A673 (cell line): Measurements from ENCODE around the gene NEO1. TPM values are rescaled to one million over a fixed set of nuclear protein-coding genes. Genes with fewer than 3 reads are reported as not detected.

Experiments used
- BruUV-seq: library from RNA; stranded (reverse); fragments of 400-500 nt; replicated peaks from 2 replicates; lab custom pipeline; 2021; lab: Mats Ljungman, UMichigan
- CTCF ChIA-PET: fragments of 300-600 bp; sonication (Branson Sonifier 250); formaldehyde crosslinking; loops from one replicate; lab custom pipeline; 2022; ENCODE audit warnings: antibody characterized with exemption; lab: Charles Lee
- POLR2A ChIA-PET: fragments of 300-600 bp; sonication (Branson Sonifier 250); formaldehyde crosslinking; loops from one replicate; lab custom pipeline; 2022; ENCODE audit warnings: antibody characterized with exemption; ENCODE audit not compliant: low non-redundant PET; lab: Charles Lee
- DNase-seq: peaks from one replicate; pipeline ENCODE4 v3.0.0-alpha.2; 2015; ENCODE audit warnings: low spot score
- H3K27ac ChIP-seq: fragments of 200-600 bp; sonication (generic); 2 replicates; pipeline ENCODE4 v1.5.1; 2016; ENCODE audit warnings: mixed run types, low read depth, mild to moderate bottlenecking, mixed read lengths, antibody characterized with exemption, low read length; ENCODE audit not compliant: poor library complexity, severe bottlenecking
- H3K27me3 ChIP-seq: fragments of 200-600 bp; sonication (generic); replicated peaks from 2 replicates; pipeline ENCODE4 v1.6.1; 2017; ENCODE audit warnings: mixed run types, low read depth, mild to moderate bottlenecking, mixed read lengths, antibody characterized with exemption, low read length; ENCODE audit not compliant: insufficient read depth, poor library complexity
- H3K36me3 ChIP-seq: fragments of 200-600 bp; sonication (generic); 2 replicates; pipeline ENCODE4 v1.6.1; 2016; ENCODE audit warnings: mixed run types, mild to moderate bottlenecking, mixed read lengths, antibody characterized with exemption, low read length; ENCODE audit not compliant: insufficient read depth, poor library complexity, severe bottlenecking
- H3K4me1 ChIP-seq: fragments of 200-600 bp; sonication (generic); 2 replicates; pipeline ENCODE4 v1.6.1; 2017; ENCODE audit warnings: mixed run types, mild to moderate bottlenecking, mixed read lengths, antibody characterized with exemption, low read length; ENCODE audit not compliant: insufficient read depth, poor library complexity, severe bottlenecking
- H3K4me3 ChIP-seq: fragments of 200-600 bp; sonication (generic); 2 replicates; pipeline ENCODE4 v1.5.1; 2016; ENCODE audit warnings: low read depth, mixed run types, mild to moderate bottlenecking, mixed read lengths, low read length; ENCODE audit not compliant: poor library complexity, severe bottlenecking
- H3K9me3 ChIP-seq: fragments of 200-600 bp; sonication (generic); 2 replicates; pipeline ENCODE4 v1.6.1; 2016; ENCODE audit warnings: mixed run types, low read depth, mild to moderate bottlenecking, mixed read lengths, antibody characterized with exemption, low read length; ENCODE audit not compliant: poor library complexity, severe bottlenecking
- EZH2 ChIP-seq: fragments of 200-600 bp; sonication (generic); IDR thresholded peaks from 2 replicates; pipeline ENCODE4 v1.6.1; 2017; ENCODE audit warnings: borderline replicate concordance, low read depth, mild to moderate bottlenecking, mixed read lengths, antibody characterized with exemption, low read length; ENCODE audit not compliant: poor library complexity, severe bottlenecking
- intact Hi-C: fragments of 100-400 bp; cut with micrococcal nuclease; formaldehyde crosslinking; loops from one replicate; pipeline ENCODE4 v1.10.0; 2022; ENCODE audit not compliant: unreplicated experiment
- total RNA-seq: library from RNA; stranded (reverse); gene quantifications from 2 replicates; pipeline ENCODE4 v1.2.3, GENCODE V29; 2021
- TF ChIP-seq, protein P1 (sequence below): fragments of 300-800, 200-600 bp; sonication (generic); conservative IDR thresholded peaks from 2 replicates; pipeline ENCODE4 v1.5.1; 2017; ENCODE audit warnings: low read depth, mild to moderate bottlenecking, antibody characterized with exemption, low read length, moderate library complexity, mixed read lengths

The NEO1 gene
- total RNA-seq, 1 experiment from 2014 or later: 72.6 TPM

DNA sequence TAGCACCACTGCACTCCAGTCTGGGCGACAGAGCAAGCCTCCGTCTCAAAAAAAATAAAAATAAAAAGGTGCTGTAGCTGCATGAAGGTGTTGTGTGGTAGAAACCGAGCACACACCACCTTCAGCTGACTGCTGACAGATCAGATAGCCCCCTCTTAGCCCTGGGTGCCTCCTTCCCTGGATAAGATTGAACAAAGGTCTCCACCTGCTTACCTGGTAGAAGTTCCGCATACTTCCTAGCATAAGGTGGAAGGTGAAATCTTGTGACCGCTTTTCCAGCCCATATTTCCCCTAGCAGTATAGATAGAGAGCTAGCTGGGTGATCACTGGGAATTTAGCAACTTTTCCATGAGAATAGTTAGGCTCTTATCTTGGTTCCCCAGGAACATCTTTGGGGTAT, 18.7 kb upstream of the NEO1 start:
- ChIA-PET POLR2A (no interaction called here), CTCF (no interaction called here)
- Histone ChIP-seq H3K4me1 (no peaks in the 10 kb centered on the region), H3K27me3 (peaks cover 12% of the 10 kb centered on the region), H3K36me3 (no peaks in the 10 kb centered on the region), H3K27ac (no peak overlapping the region), H3K4me3 (no peak overlapping the region), H3K9me3 (no peaks in the 10 kb centered on the region)
- intact Hi-C loops: no loop called here
- DNase-seq: no peak
- BruUV-seq: no TSS peak
- TF ChIP-seq, protein P1, sequence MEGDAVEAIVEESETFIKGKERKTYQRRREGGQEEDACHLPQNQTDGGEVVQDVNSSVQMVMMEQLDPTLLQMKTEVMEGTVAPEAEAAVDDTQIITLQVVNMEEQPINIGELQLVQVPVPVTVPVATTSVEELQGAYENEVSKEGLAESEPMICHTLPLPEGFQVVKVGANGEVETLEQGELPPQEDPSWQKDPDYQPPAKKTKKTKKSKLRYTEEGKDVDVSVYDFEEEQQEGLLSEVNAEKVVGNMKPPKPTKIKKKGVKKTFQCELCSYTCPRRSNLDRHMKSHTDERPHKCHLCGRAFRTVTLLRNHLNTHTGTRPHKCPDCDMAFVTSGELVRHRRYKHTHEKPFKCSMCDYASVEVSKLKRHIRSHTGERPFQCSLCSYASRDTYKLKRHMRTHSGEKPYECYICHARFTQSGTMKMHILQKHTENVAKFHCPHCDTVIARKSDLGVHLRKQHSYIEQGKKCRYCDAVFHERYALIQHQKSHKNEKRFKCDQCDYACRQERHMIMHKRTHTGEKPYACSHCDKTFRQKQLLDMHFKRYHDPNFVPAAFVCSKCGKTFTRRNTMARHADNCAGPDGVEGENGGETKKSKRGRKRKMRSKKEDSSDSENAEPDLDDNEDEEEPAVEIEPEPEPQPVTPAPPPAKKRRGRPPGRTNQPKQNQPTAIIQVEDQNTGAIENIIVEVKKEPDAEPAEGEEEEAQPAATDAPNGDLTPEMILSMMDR: no peak
- no peak for TF ChIP-seq EZH2

DNA sequence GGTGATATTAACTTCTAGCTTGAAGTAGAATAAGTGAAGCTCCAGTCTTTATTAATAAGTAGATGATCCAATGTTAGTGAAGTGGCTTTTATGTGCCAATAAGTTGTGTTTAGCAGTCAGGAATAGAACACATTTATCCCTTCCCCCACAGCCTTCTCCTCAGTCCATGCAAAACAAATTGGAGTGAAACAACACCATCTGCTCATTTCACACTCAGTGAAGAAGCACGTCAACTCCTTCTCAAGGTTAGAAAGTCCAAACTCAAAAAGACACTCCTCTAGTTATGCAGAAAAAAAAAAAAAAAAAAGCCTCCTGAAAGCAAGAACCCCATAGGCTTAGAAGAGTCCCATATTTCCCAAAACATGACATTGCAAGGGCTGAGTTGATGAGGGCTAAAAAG, 18.0 kb upstream of the NEO1 start:
- TF ChIP-seq, protein P1: no peak
- no peak for TF ChIP-seq EZH2
- intact Hi-C loops: no loop called here
- no peak overlapping the region for H3K27ac ChIP-seq
- CTCF ChIA-PET: interaction anchor here (0.7 kb wide), 1 partner anchor 202 kb away, joined by 7 read pairs; no protein-coding TSS in a partner anchor
- POLR2A ChIA-PET: no interaction called here
- H3K4me1 ChIP-seq: no peaks in the 10 kb centered on the region
- DNase-seq: no peak
- H3K27me3 ChIP-seq: peaks cover 12% of the 10 kb centered on the region
- no peaks in the 10 kb centered on the region for H3K36me3 ChIP-seq
- BruUV-seq: no TSS peak
- H3K4me3 ChIP-seq: no peak overlapping the region
- no peaks in the 10 kb centered on the region for H3K9me3 ChIP-seq

DNA sequence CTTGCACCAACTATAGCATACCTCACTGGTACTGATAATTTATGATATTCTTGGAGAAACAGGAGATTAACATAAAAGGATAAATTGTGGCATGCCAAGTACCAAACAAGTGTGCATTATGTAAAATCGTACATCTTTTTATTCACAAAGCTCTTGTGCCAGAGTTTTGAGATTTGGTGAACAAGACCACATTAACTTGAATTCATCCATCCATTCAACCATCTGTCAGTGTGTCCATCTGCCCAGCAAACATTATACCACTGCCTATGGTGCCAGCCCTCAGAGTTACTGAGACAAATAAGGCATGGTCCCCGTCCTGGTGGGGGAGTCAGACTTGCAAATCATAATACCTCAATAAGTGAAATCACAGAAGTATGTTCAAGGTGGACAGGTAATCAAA, 17.0 kb upstream of the NEO1 start:
- no peak for DNase-seq
- H3K36me3 ChIP-seq: no peaks in the 10 kb centered on the region
- ChIA-PET CTCF (no interaction called here), POLR2A (no interaction called here)
- intact Hi-C loops: no loop called here
- no peak for TF ChIP-seq EZH2
- TF ChIP-seq, protein P1: no peak
- BruUV-seq: no TSS peak
- no peaks in the 10 kb centered on the region for H3K9me3 ChIP-seq
- H3K4me3 ChIP-seq: no peak overlapping the region
- no peak overlapping the region for H3K27ac ChIP-seq
- H3K27me3 ChIP-seq: peaks cover 12% of the 10 kb centered on the region
- no peaks in the 10 kb centered on the region for H3K4me1 ChIP-seq
